OCI-LY1 (cell line): Measurements from ENCODE around the gene JUN.
A peak's percentile ranks its signal among the peaks of the same experiment; 100 is the strongest.

Experiments used
- H2AFZ ChIP-seq: fragments of 200-600 bp; sonication (generic), shearing (Covaris generic); 2 replicates; pipeline ENCODE4 v1.6.0; 2014; ENCODE audit warnings: antibody characterized with exemption, mild to moderate bottlenecking, low read length
- H3F3A ChIP-seq: fragments of 200-600 bp; sonication (generic), shearing (Covaris generic); 2 replicates; pipeline ENCODE4 v1.6.0; 2014; ENCODE audit warnings: mild to moderate bottlenecking, antibody characterized with exemption, low read length, moderate library complexity; ENCODE audit not compliant: insufficient read depth
- H3K27ac ChIP-seq: fragments of 200-600 bp; sonication (generic); 2 replicates; pipeline ENCODE4 v1.5.1; 2014; ENCODE audit warnings: low read length, mixed run types, mild to moderate bottlenecking, low read depth; ENCODE audit not compliant: poor library complexity, severe bottlenecking
- H3K27me3 ChIP-seq: fragments of 200-600 bp; sonication (generic); 2 replicates; pipeline ENCODE4 v1.6.0; 2014; ENCODE audit warnings: antibody characterized with exemption, mild to moderate bottlenecking, low read length, moderate library complexity; ENCODE audit not compliant: insufficient read depth
- H3K36me3 ChIP-seq: fragments of 200-600 bp; sonication (generic); 2 replicates; pipeline ENCODE4 v1.6.1; 2014; ENCODE audit warnings: mild to moderate bottlenecking, antibody characterized with exemption, low read length, moderate library complexity, mixed read lengths; ENCODE audit not compliant: insufficient read depth
- H3K4me1 ChIP-seq: fragments of 200-600 bp; sonication (generic); 2 replicates; pipeline ENCODE4 v1.5.1; 2014; ENCODE audit warnings: mild to moderate bottlenecking, low read length, moderate library complexity; ENCODE audit not compliant: insufficient read depth, severe bottlenecking
- H3K4me2 ChIP-seq: fragments of 200-600 bp; sonication (generic), shearing (Covaris generic); 2 replicates; pipeline ENCODE4 v1.6.1; 2014; ENCODE audit warnings: low read length
- H3K4me3 ChIP-seq: fragments of 200-600 bp; sonication (generic); 2 replicates; pipeline ENCODE4 v1.5.1; 2014; ENCODE audit warnings: low read length, low read depth, mild to moderate bottlenecking, mixed read lengths; ENCODE audit not compliant: poor library complexity, severe bottlenecking
- H3K79me2 ChIP-seq: fragments of 200-600 bp; shearing (Covaris generic); 2 replicates; pipeline ENCODE4 v1.6.1; 2016; ENCODE audit warnings: mixed run types, low read length, mixed read lengths; ENCODE audit not compliant: insufficient read depth
- H3K9ac ChIP-seq: fragments of 200-600 bp; sonication (generic), shearing (Covaris generic); 2 replicates; pipeline ENCODE4 v1.6.1; 2014; ENCODE audit warnings: mild to moderate bottlenecking, low read length, mixed read lengths
- H3K9me2 ChIP-seq: fragments of 200-600 bp; sonication (generic), shearing (Covaris generic); 2 replicates; pipeline ENCODE4 v1.6.1; 2014; ENCODE audit warnings: low read depth, mild to moderate bottlenecking, low read length, mixed read lengths
- H3K9me3 ChIP-seq: fragments of 200-600 bp; shearing (Covaris generic); 2 replicates; pipeline ENCODE4 v1.6.1; 2014; ENCODE audit warnings: low read length, mixed read lengths
- H4K20me1 ChIP-seq: fragments of 200-600 bp; sonication (generic), shearing (Covaris generic); 2 replicates; pipeline ENCODE4 v1.6.0; 2016; ENCODE audit warnings: mild to moderate bottlenecking, low read length; ENCODE audit not compliant: insufficient read depth
- EZH2 ChIP-seq: fragments of 200-600 bp; sonication (generic), shearing (Covaris generic); IDR thresholded peaks from 2 replicates; pipeline ENCODE4 v1.8.0; 2017; ENCODE audit warnings: borderline replicate concordance, mixed run types, mild to moderate bottlenecking, antibody characterized with exemption, low read length, moderate library complexity, mixed read lengths
- TF ChIP-seq, protein P1 (sequence below): fragments of 200-600 bp; sonication (generic), shearing (Covaris generic); IDR thresholded peaks from 2 replicates; pipeline ENCODE4 v1.5.1; 2017; ENCODE audit warnings: mild to moderate bottlenecking, antibody characterized with exemption, low read length, moderate library complexity, mixed read lengths

JUN gene

DNA sequence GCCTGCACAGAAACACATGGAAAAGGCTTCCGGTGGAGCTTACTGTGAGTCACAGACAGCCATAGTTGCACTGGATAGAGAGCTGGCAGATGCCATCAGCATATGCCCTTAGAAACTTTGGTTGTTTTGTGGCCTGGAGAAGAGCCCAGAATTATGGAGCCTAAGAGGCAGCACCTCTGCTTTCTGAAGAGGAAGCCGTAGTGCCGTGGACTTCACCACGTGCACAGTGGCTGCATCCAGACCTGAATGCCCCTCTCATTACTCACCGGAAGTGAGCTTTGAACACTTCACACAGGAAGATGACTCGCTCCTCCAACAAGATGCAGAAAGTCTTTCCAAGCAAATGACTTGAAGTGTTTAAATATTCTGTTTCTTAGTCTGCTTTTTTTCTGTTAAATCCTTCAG, 28.4 kb downstream of the JUN start:
- Histone ChIP-seq H2AFZ (peak overlapping the region; percentile 59; the same call in 1 of the 2 replicates), H3K9ac (no peak overlapping the region), H3K4me1 (no peaks in the 10 kb centered on the region), H3K27me3 (no peaks in the 10 kb centered on the region), H3K79me2 (no peaks in the 10 kb centered on the region), H3K4me2 (no peak overlapping the region), H3K9me2 (no peaks in the 10 kb centered on the region), H3F3A (no peaks in the 10 kb centered on the region), H3K9me3 (no peaks in the 10 kb centered on the region), H3K36me3 (no peaks in the 10 kb centered on the region), H4K20me1 (no peaks in the 10 kb centered on the region), H3K27ac (no peak overlapping the region), H3K4me3 (no peak overlapping the region)
- TF ChIP-seq EZH2: no peak
- TF ChIP-seq, protein P1, sequence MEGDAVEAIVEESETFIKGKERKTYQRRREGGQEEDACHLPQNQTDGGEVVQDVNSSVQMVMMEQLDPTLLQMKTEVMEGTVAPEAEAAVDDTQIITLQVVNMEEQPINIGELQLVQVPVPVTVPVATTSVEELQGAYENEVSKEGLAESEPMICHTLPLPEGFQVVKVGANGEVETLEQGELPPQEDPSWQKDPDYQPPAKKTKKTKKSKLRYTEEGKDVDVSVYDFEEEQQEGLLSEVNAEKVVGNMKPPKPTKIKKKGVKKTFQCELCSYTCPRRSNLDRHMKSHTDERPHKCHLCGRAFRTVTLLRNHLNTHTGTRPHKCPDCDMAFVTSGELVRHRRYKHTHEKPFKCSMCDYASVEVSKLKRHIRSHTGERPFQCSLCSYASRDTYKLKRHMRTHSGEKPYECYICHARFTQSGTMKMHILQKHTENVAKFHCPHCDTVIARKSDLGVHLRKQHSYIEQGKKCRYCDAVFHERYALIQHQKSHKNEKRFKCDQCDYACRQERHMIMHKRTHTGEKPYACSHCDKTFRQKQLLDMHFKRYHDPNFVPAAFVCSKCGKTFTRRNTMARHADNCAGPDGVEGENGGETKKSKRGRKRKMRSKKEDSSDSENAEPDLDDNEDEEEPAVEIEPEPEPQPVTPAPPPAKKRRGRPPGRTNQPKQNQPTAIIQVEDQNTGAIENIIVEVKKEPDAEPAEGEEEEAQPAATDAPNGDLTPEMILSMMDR: no peak

DNA sequence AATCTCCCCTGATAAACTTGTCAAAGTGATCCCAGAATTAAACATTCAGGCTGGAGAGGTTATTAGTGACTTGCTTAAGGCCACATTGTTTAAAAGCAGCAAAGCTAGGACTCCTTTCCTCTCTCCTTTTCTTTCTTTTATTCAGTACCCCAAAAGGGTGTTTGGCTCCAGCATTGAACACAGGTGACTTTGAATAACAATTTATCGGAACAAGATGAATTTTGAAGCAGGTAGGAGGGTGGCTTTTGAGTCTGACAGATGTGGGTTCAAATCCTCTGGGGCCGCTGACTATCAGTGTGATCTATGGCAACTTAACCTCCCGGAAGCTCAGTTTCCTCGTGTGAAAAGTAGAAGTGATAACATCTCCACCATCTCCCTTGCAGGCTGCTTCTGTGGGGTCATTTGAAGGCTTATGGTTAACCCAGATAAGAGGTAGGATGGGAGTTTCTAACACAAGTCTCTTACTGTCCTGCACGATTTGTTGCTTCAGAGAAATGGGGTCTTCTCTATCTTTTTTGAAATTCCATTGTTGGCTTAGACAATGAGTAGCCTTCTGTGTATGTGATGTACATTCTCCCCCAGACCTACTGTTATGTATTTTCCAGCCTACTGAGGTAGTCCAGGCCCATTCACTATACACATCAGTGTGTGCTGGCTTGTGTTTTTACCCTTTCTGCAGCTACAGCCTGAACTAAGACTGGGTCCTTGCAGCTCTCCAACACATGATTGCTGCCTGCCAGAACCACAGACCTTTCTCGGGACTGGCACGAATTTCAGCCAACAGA, 29.0 kb downstream of the JUN start:
- Histone ChIP-seq H3F3A (no peaks in the 10 kb centered on the region), H4K20me1 (no peaks in the 10 kb centered on the region), H3K9ac (no peak overlapping the region), H3K4me3 (no peak overlapping the region), H3K79me2 (no peaks in the 10 kb centered on the region), H3K4me1 (no peaks in the 10 kb centered on the region), H3K27me3 (no peaks in the 10 kb centered on the region), H3K27ac (no peak overlapping the region), H3K36me3 (no peaks in the 10 kb centered on the region), H2AFZ (no peak overlapping the region), H3K9me2 (no peaks in the 10 kb centered on the region), H3K4me2 (no peak overlapping the region), H3K9me3 (no peaks in the 10 kb centered on the region)
- TF ChIP-seq, protein P1: no peak
- TF ChIP-seq EZH2: no peak

DNA sequence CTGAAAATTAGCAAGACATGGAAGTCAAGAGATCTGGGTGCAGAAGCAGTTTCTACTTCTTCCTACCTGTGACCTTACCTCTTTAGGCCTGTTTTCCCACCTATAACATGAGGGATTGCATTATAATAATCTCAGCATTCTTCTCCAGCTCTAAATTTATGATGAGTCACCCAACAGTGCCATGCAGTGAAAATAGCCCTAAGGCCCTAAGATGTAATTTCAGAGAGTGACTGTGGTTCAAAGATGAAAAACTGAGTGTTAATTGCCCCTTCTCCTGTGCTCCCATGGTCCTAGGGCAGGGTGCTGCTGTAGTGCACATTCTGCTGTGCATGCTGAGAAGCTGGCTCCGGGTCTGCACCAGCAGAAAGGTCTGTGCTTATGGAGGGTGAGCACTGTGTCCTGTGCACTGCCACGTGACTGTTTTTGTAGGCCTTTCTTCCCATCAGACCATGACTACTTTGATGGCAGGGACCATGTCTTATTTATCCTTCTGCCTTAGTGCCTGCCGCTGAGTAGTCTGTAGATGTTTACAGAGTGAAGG, 29.7 kb downstream of the JUN start:
- H3K4me1 ChIP-seq: no peaks in the 10 kb centered on the region
- no peak overlapping the region for H2AFZ ChIP-seq
- H3F3A ChIP-seq: no peaks in the 10 kb centered on the region
- H3K9me2 ChIP-seq: no peaks in the 10 kb centered on the region
- H3K79me2 ChIP-seq: no peaks in the 10 kb centered on the region
- H3K36me3 ChIP-seq: no peaks in the 10 kb centered on the region
- H3K4me2 ChIP-seq: no peak overlapping the region
- H3K4me3 ChIP-seq: no peak overlapping the region
- H3K27me3 ChIP-seq: no peaks in the 10 kb centered on the region
- H3K9me3 ChIP-seq: no peaks in the 10 kb centered on the region
- no peak overlapping the region for H3K9ac ChIP-seq
- H3K27ac ChIP-seq: no peak overlapping the region
- H4K20me1 ChIP-seq: no peaks in the 10 kb centered on the region
- TF ChIP-seq, protein P1: no peak
